Mucosa of rectum (tissue), 2 donors: Measurements from ENCODE around the gene STX2.
"Not testable (repeated sequence)": the region's sequence is repeated elsewhere in the genome, so short reads cannot be mapped to it uniquely, and the experiment has no call there.

Experiments
- H3K27ac ChIP-seq, 2 donors: one replicate each; pipeline ENCODE4 v1.7.0; 2013; ENCODE audit warnings: inconsistent platforms in 2 of 2, low read depth in 2 of 2, low read length in 2 of 2
- H3K27me3 ChIP-seq, 2 donors: one replicate each; pipeline ENCODE4 v1.7.0; 2013; ENCODE audit warnings: low read length in 2 of 2; ENCODE audit not compliant: control insufficient read depth in 2 of 2, insufficient read depth in 2 of 2
- H3K36me3 ChIP-seq, 2 donors: one replicate each; pipeline ENCODE4 v1.7.0; 2013; ENCODE audit warnings: low read length in 2 of 2; ENCODE audit not compliant: control insufficient read depth in 2 of 2, insufficient read depth in 2 of 2
- H3K4me1 ChIP-seq, 2 donors: one replicate each; pipeline ENCODE4 v1.7.0; 2013; ENCODE audit warnings: low read length in 2 of 2, mild to moderate bottlenecking in 1 of 2; ENCODE audit not compliant: control insufficient read depth in 2 of 2, insufficient read depth in 2 of 2
- H3K4me3 ChIP-seq, 2 donors: one replicate each; pipeline ENCODE4 v1.7.0; 2013; ENCODE audit warnings: low read length in 2 of 2
- H3K9ac ChIP-seq, 2 donors: one replicate each; pipeline ENCODE4 v1.7.0; 2013; ENCODE audit warnings: low read length in 2 of 2, low read depth in 1 of 2, mild to moderate bottlenecking in 1 of 2
- H3K9me3 ChIP-seq, 2 donors: one replicate each; pipeline ENCODE4 v1.7.0; 2013; ENCODE audit warnings: low read length in 2 of 2; ENCODE audit not compliant: control insufficient read depth in 2 of 2
- donor health status: healthy.
- donor health status: Normal muscosa, but diverticular disease.

The STX2 gene

GRCh38 chr12:130849561-130850417 lies 10.7 kb upstream of the STX2 start:
- H3K36me3 ChIP-seq: no peaks in the 10 kb centered on the region
- no peaks in the 10 kb centered on the region for H3K9me3 ChIP-seq
- no peaks in the 10 kb centered on the region for H3K4me1 ChIP-seq
- no peaks in the 10 kb centered on the region for H3K27me3 ChIP-seq
- H3K27ac ChIP-seq: no peak overlapping the region
- H3K9ac ChIP-seq: no peak overlapping the region
- no peak overlapping the region for H3K4me3 ChIP-seq

- not testable (repeated sequence) for H3K36me3 ChIP-seq, H3K27ac ChIP-seq, H3K9ac ChIP-seq, H3K27me3 ChIP-seq, H3K4me3 ChIP-seq, H3K9me3 ChIP-seq, H3K4me1 ChIP-seq
These were observed 9.8 kb upstream of the STX2 start for GRCh38 chr12:130848785-130849305.

DNA sequence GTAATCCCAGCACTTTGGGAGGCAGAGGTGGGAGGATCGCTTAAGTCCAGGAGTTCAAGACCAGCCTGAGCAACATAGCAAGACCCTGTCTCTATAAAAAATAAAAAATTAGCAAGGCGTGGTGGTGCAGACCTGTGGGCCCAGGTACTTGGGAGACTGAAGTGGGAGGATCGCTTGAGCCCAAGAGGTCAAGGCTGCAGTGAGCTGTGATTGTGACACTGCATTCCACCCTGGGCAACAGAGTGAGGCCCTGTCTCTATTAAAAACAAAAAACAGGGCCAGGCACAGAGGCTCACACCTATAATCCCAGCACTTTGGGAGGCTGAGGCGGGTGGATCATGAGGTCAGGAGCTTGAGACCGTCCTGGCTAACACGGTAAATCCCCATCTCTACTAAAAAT lies 9.1 kb upstream of the STX2 start:
- H3K27ac ChIP-seq, H3K9ac ChIP-seq, H3K4me3 ChIP-seq, H3K27me3 ChIP-seq, H3K9me3 ChIP-seq, H3K4me1 ChIP-seq, H3K36me3 ChIP-seq: not testable (repeated sequence)

DNA sequence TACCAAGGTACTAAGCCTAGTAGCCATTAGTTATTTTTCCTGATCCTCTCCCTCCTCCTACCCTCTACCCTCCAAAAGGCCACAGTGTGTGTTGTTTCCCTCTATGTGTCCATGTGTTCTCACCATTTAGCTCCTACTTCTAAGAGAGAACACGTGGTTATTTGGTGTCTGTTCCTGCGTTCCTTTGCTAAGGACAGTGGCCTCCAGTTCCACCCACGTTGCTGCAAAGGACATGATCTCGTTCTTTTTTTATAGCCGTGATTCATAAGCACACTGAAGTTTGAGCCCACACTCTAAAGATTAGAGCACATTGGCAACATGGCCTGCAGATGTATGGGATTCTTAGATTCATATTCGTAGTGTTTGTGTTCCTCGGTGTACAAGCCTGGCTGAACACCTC lies 8.1 kb upstream of the STX2 start:
- H3K36me3 ChIP-seq: no peaks in the 10 kb centered on the region
- H3K9me3 ChIP-seq: no peaks in the 10 kb centered on the region
- H3K9ac ChIP-seq: no peak overlapping the region
- no peaks in the 10 kb centered on the region for H3K4me1 ChIP-seq
- H3K27ac ChIP-seq: no peak overlapping the region
- H3K4me3 ChIP-seq: no peak overlapping the region
- no peaks in the 10 kb centered on the region for H3K27me3 ChIP-seq

DNA sequence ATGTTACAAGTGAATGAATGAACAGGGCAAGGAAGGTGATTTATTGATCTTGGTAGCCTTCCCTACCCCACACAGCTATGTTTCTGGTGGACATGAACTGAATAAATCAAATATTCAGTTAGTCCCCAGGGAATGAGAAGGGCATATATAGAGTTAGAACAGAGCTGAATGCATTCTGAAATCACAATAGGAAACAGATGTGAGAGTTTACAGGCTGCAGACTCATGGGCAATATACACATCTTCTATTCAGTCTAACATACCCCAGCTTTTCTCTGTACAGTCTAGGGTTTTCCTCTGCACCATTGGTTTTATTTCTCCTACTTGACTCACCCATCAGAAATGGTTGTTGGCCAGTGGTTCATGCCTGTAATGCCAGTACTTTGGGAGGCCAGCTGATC lies 7.3 kb upstream of the STX2 start:
- Histone ChIP-seq H3K27ac (no peak overlapping the region), H3K4me3 (no peak overlapping the region), H3K4me1 (no peaks in the 10 kb centered on the region), H3K27me3 (no peaks in the 10 kb centered on the region), H3K36me3 (no peaks in the 10 kb centered on the region), H3K9ac (no peak overlapping the region), H3K9me3 (no peaks in the 10 kb centered on the region)

GRCh38 chr12:130839770-130840404 lies 837 bp upstream of the STX2 start:
- H3K27me3 ChIP-seq: no peaks in the 10 kb centered on the region
- H3K4me3 ChIP-seq: peak overlapping the region; percentile 18 to 59
- no peak overlapping the region for H3K27ac ChIP-seq
- no peaks in the 10 kb centered on the region for H3K9me3 ChIP-seq
- no peaks in the 10 kb centered on the region for H3K36me3 ChIP-seq
- H3K4me1 ChIP-seq: peaks cover 0 to 5% of the 10 kb centered on the region in 2 donors
- H3K9ac ChIP-seq: no peak overlapping the region

DNA sequence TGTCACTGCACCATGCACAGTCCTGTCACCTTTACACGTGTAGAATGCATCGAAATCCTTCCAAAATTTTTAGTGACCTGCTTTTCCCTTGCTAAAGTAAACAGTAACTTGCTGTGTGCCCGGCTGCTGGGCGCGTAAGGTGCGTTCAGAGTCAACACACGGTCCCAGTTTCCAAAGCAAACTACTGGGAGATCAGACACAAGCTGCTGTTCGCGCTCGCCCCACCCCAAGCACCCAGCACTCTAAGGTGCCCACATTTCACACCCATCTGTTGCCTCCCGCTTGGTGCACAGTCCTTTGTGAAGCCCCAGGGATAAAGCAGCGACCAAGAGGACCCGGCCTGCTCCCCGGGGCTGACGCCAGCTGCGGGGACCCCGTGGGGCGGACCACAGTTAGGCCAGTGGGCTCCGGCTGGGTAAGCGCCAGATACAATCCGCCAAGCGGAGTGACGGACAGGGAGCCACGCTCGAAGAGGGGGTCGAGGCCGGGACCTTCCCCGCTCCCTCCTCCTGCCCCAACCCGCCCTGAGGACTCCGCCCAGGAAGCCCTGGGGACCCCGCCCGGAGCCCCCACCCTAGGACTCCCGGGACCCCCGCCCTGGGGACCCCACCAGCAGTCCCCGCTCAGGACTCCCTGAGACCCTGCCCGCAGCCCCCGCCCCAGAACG lies 633 bp downstream of the STX2 start:
- no peaks in the 10 kb centered on the region for H3K27me3 ChIP-seq
- peak overlapping the region; percentile 66 to 67 for H3K4me3 ChIP-seq
- H3K9me3 ChIP-seq: no peaks in the 10 kb centered on the region
- no peak overlapping the region for H3K27ac ChIP-seq
- peak overlapping the region; percentile 9 to 46 for H3K9ac ChIP-seq
- no peaks in the 10 kb centered on the region for H3K36me3 ChIP-seq
- H3K4me1 ChIP-seq: peaks cover 0 to 5% of the 10 kb centered on the region in 2 donors

GRCh38 chr12:130835436-130835835 lies 3.6 kb downstream of the STX2 start:
- H3K27me3 ChIP-seq: no peaks in the 10 kb centered on the region
- H3K9ac ChIP-seq: no peak overlapping the region
- no peak overlapping the region for H3K27ac ChIP-seq
- H3K9me3 ChIP-seq: no peaks in the 10 kb centered on the region
- H3K4me1 ChIP-seq: peaks cover 0 to 12% of the 10 kb centered on the region in 2 donors
- H3K36me3 ChIP-seq: no peaks in the 10 kb centered on the region
- no peak overlapping the region for H3K4me3 ChIP-seq

DNA sequence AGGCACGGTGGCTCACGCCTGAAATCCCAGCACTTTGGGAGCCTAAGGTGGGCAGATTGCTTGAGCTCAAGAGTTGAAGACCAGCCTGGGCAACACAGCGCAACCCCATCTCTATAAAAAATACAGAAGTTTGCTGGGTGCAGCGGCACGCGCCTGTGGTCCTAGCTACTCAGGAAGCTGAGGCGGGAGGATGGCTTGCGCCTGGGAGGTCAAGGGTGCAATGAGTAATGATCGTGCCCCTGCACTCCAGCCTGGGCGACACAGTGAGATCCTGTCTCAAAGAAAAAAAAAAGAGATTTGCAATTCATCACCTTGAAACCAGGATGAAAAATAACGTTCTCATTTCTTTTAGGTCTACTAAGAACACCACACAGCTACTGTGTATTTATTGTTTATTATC lies 4.0 kb downstream of the STX2 start:
- H3K4me1 ChIP-seq: peaks cover 0 to 12% of the 10 kb centered on the region in 2 donors
- H3K27ac ChIP-seq: no peak overlapping the region
- no peaks in the 10 kb centered on the region for H3K27me3 ChIP-seq
- no peak overlapping the region for H3K4me3 ChIP-seq
- H3K9me3 ChIP-seq: no peaks in the 10 kb centered on the region
- H3K36me3 ChIP-seq: no peaks in the 10 kb centered on the region
- no peak overlapping the region for H3K9ac ChIP-seq
